GM18858 (cell line): ENCODE data around the gene DLG5.

Experiments used
- ATAC-seq: cut with Tn5 transposase; IDR thresholded peaks from one replicate; pipeline ENCODE4 v1.9.1; 2021; ENCODE audit not compliant: unreplicated experiment

DLG5 gene

GRCh38 chr10:77844713-77845445, 81.7 kb downstream of the DLG5 start:
- ATAC-seq, result no peak

- no peak for ATAC-seq
These were observed 82.4 kb downstream of the DLG5 start for GRCh38 chr10:77844177-77844576.

- ATAC-seq, result no peak
These were observed 83.3 kb downstream of the DLG5 start for GRCh38 chr10:77843264-77843663.

GRCh38 chr10:77842652-77843212, 83.8 kb downstream of the DLG5 start:
- ATAC-seq, result no peak

- no peak for ATAC-seq
These were observed 84.7 kb downstream of the DLG5 start for GRCh38 chr10:77841711-77842375.

- ATAC-seq, result no peak
These were observed 85.9 kb downstream of the DLG5 start for GRCh38 chr10:77840636-77841035.

- no peak for ATAC-seq
These were observed 88.5 kb downstream of the DLG5 start for GRCh38 chr10:77837925-77838595.

- peak; percentile 92 for ATAC-seq
These were observed 89.2 kb downstream of the DLG5 start for GRCh38 chr10:77837248-77837924.

- no peak for ATAC-seq
These were observed 90.2 kb downstream of the DLG5 start for GRCh38 chr10:77836299-77836820.

GRCh38 chr10:77835669-77836086, 90.9 kb downstream of the DLG5 start:
- ATAC-seq, result no peak

- ATAC-seq, result no peak
These were observed 91.4 kb downstream of the DLG5 start for GRCh38 chr10:77834943-77835668.

GRCh38 chr10:77834540-77834939, 92.0 kb downstream of the DLG5 start:
- ATAC-seq, result no peak

GRCh38 chr10:77833792-77834191, 92.8 kb downstream of the DLG5 start:
- ATAC-seq, result no peak

- no peak for ATAC-seq
These were observed 93.3 kb downstream of the DLG5 start for GRCh38 chr10:77833225-77833624.

GRCh38 chr10:77832238-77832637, 94.3 kb downstream of the DLG5 start:
- no peak for ATAC-seq

GRCh38 chr10:77829356-77829755, 97.2 kb downstream of the DLG5 start:
- ATAC-seq, result no peak

- no peak for ATAC-seq
These were observed 98.2 kb downstream of the DLG5 start for GRCh38 chr10:77828377-77828776.

- no peak for ATAC-seq
These were observed 99.2 kb downstream of the DLG5 start for GRCh38 chr10:77827366-77827765.

- ATAC-seq, result no peak
These were observed 100.6 kb downstream of the DLG5 start for GRCh38 chr10:77825965-77826364.

GRCh38 chr10:77824908-77825307, 101.6 kb downstream of the DLG5 start:
- no peak for ATAC-seq
